CD8-positive, alpha-beta memory T cell (primary cell): ENCODE data around the gene SLC17A3. TPM values are rescaled to one million over a fixed set of nuclear protein-coding genes. Genes with fewer than 3 reads are reported as not detected.

Experiments used
- CTCF ChIA-PET: fragments of 350-600 bp; sonication (Branson Sonifier 250); formaldehyde crosslinking; loops from one replicate; lab custom pipeline; 2021; ENCODE audit warnings: antibody characterized with exemption; lab: Charles Lee
- POLR2A ChIA-PET: fragments of 350-600 bp; sonication (Branson Sonifier 250); formaldehyde crosslinking; loops from one replicate; lab custom pipeline; 2021; ENCODE audit warnings: antibody characterized with exemption; lab: Charles Lee
- DNase-seq, 5 donors: peaks; one replicate each; pipeline versions ENCODE4 v3.0.0 to v3.0.0-alpha.2; 2020 to 2022; ENCODE audit warnings: mixed read lengths in 1 of 5
- H3K27ac ChIP-seq: one replicate; pipeline ENCODE4 v1.7.0; 2013; ENCODE audit warnings: low read depth, mild to moderate bottlenecking, low read length, moderate library complexity
- H3K27me3 ChIP-seq: 2 replicates; pipeline ENCODE4 v1.7.0; 2013; ENCODE audit warnings: low read length, mild to moderate bottlenecking; ENCODE audit not compliant: insufficient read depth, poor library complexity, severe bottlenecking
- H3K36me3 ChIP-seq: 2 replicates; pipeline ENCODE4 v1.7.0; 2013; ENCODE audit warnings: mild to moderate bottlenecking, low read length, moderate library complexity; ENCODE audit not compliant: insufficient read depth
- H3K4me1 ChIP-seq: 2 replicates; pipeline ENCODE4 v1.7.0; 2013; ENCODE audit warnings: mild to moderate bottlenecking, low read length, moderate library complexity; ENCODE audit not compliant: insufficient read depth
- H3K4me3 ChIP-seq: 2 replicates; pipeline ENCODE4 v1.7.0; 2013; ENCODE audit warnings: mild to moderate bottlenecking, low read length
- H3K9me3 ChIP-seq: 2 replicates; pipeline ENCODE4 v1.7.0; 2013; ENCODE audit warnings: mild to moderate bottlenecking, low read length
- H3K27ac Mint-ChIP-seq, 8 donors: one replicate each; pipeline ENCODE4 v1.8.0; 2020 to 2021; ENCODE audit warnings: mixed read lengths in 8 of 8, mild to moderate bottlenecking in 6 of 8, inconsistent platforms in 3 of 8, moderate library complexity in 3 of 8
- H3K27me3 Mint-ChIP-seq, 2 donors: one replicate each; pipeline ENCODE4 v1.8.0; 2020 to 2021; ENCODE audit warnings: mixed read lengths in 2 of 2, mild to moderate bottlenecking in 1 of 2, moderate library complexity in 1 of 2
- H3K36me3 Mint-ChIP-seq, 3 donors: one replicate each; pipeline ENCODE4 v1.8.0; 2020 to 2021; ENCODE audit warnings: mixed read lengths in 3 of 3, inconsistent platforms in 1 of 3, mild to moderate bottlenecking in 1 of 3
- H3K4me1 Mint-ChIP-seq, 3 donors: one replicate each; pipeline ENCODE4 v1.8.0; 2020 to 2021; ENCODE audit warnings: mixed read lengths in 3 of 3, inconsistent platforms in 1 of 3, mild to moderate bottlenecking in 1 of 3
- H3K4me3 Mint-ChIP-seq, 7 donors: one replicate each; pipeline ENCODE4 v1.8.0; 2020 to 2021; ENCODE audit warnings: mixed read lengths in 7 of 7, mild to moderate bottlenecking in 6 of 7, moderate library complexity in 4 of 7, inconsistent platforms in 2 of 7
- H3K9me3 Mint-ChIP-seq, 5 donors: one replicate each; pipeline ENCODE4 v1.8.0; 2020 to 2022; ENCODE audit warnings: mixed read lengths in 5 of 5, mild to moderate bottlenecking in 3 of 5, moderate library complexity in 2 of 5, inconsistent platforms in 1 of 5
- polyA plus RNA-seq: library from polyadenylated mRNA; unstranded; fragments of 300-500 nt; fragmentation: Illumina TruSeq; gene quantifications from one replicate; pipeline ENCODE4 v1.2.3, GENCODE V29; 2021
- total RNA-seq, 2 experiments: library from RNA; stranded (reverse); gene quantifications; one replicate each; pipeline ENCODE4 v1.2.3, GENCODE V29; 2021

The SLC17A3 gene
- total and polyA plus RNA-seq, 3 experiments from 2014 or later, result not detected

GRCh38 chr6:25913741-25914140 is 39.7 kb upstream of the SLC17A3 start:
- CTCF ChIA-PET, result no interaction called here
- no peak overlapping the region for H3K4me3 Mint-ChIP-seq
- H3K4me1 ChIP-seq, result no peaks in the 10 kb centered on the region
- no peak overlapping the region for H3K27ac Mint-ChIP-seq
- H3K27me3 ChIP-seq, result no peaks in the 10 kb centered on the region
- H3K4me3 ChIP-seq, result no peak overlapping the region
- H3K36me3 ChIP-seq, result no peaks in the 10 kb centered on the region
- H3K4me1 Mint-ChIP-seq, result no peaks in the 10 kb centered on the region
- POLR2A ChIA-PET, result no interaction called here
- H3K27ac ChIP-seq, result no peak overlapping the region
- H3K36me3 Mint-ChIP-seq, result peaks cover 0 to 2% (median 0%) of the 10 kb centered on the region in 3 donors
- no peaks in the 10 kb centered on the region for H3K9me3 ChIP-seq
- no peak for DNase-seq
- H3K27me3 Mint-ChIP-seq, result peaks cover 6 to 21% of the 10 kb centered on the region in 2 donors
- no peaks in the 10 kb centered on the region for H3K9me3 Mint-ChIP-seq

GRCh38 chr6:25911351-25911750 is 37.3 kb upstream of the SLC17A3 start:
- no peak overlapping the region for H3K27ac Mint-ChIP-seq

DNA sequence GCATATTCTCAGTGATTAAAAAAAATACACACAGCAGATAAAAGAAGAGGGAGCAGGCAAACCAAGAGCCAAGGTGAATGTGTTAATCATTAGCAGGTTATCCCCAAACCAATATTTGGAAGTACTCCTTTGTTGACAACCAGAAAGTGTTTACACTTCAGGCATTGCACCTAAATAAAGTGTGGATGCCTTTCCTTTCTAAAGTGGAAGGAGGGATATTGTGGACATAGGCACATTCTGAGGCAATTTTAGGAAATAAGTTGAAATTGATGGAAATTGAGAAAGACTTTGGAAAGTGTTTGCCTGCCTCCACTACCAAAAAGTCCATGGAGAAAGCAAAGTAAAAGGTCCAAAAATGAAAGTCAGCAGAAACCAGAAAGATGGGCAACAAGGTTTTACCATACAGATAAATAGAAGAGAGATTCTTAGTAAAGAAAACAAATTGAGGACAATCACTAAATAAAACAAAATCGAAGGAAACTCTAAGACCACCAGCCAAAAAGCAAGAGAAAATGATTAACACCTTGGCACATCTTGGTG is 33.5 kb upstream of the SLC17A3 start:
- DNase-seq, result no peak
- no peaks in the 10 kb centered on the region for H3K36me3 ChIP-seq
- no peak overlapping the region for H3K27ac Mint-ChIP-seq
- POLR2A ChIA-PET, result no interaction called here
- H3K36me3 Mint-ChIP-seq, result no peaks in the 10 kb centered on the region
- CTCF ChIA-PET, result no interaction called here
- H3K9me3 Mint-ChIP-seq, result no peaks in the 10 kb centered on the region
- no peaks in the 10 kb centered on the region for H3K9me3 ChIP-seq
- no peak overlapping the region for H3K27ac ChIP-seq
- H3K4me3 Mint-ChIP-seq, result no peak overlapping the region
- H3K4me1 Mint-ChIP-seq, result no peaks in the 10 kb centered on the region
- no peaks in the 10 kb centered on the region for H3K4me1 ChIP-seq
- peaks cover 16 to 31% of the 10 kb centered on the region in 2 donors for H3K27me3 Mint-ChIP-seq
- no peaks in the 10 kb centered on the region for H3K27me3 ChIP-seq
- H3K4me3 ChIP-seq, result no peak overlapping the region

More at GRCh38 chr6:25911351-25911750, 37.3 kb upstream of the SLC17A3 start:
- no peaks in the 10 kb centered on the region for H3K4me1 Mint-ChIP-seq
- CTCF ChIA-PET, result interaction anchor here (1.6 kb wide), 1 partner anchor 10 kb away, joined by 6 read pairs; no protein-coding TSS in a partner anchor
- no peaks in the 10 kb centered on the region for H3K36me3 Mint-ChIP-seq
- POLR2A ChIA-PET, result no interaction called here
- Histone ChIP-seq H3K9me3 (no peaks in the 10 kb centered on the region), H3K27ac (no peak overlapping the region), H3K27me3 (no peaks in the 10 kb centered on the region), H3K4me3 (no peak overlapping the region), H3K4me1 (no peaks in the 10 kb centered on the region), H3K36me3 (no peaks in the 10 kb centered on the region)
- H3K4me3 Mint-ChIP-seq, result no peak overlapping the region
- H3K9me3 Mint-ChIP-seq, result no peaks in the 10 kb centered on the region
- no peak for DNase-seq
- peaks cover 8 to 24% of the 10 kb centered on the region in 2 donors for H3K27me3 Mint-ChIP-seq

DNA sequence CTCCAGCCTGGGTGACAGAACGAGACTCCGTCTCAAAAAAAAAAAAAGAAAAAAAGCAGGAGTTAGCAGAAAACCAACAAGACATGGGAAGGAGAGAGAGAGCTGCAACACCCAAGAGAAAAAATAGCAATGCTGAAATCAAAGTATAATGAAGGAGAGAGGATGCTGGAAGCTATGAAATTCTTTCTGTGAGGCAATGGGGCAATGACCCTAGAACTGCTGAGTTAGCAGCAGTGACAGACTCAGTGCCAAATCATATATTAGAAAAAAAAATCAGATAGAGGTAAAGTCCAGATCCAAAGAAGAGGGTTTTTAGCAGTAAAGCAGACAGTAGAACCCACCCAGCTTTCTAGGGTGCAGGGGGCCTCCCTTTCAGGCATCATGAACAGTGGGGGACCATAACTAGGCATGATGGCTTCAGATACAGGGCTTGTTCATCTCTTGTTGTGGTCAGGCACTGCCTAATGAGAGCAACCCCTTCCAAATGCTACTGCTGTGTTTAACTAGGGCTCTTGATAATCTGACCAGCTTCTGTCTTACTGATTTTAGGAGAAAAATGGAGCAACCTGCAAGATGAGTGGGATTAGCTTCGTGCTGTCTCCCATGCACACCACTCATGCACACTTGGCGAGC is 29.5 kb upstream of the SLC17A3 start:
- H3K27me3 Mint-ChIP-seq, result peaks cover 16 to 31% of the 10 kb centered on the region in 2 donors
- no peaks in the 10 kb centered on the region for H3K27me3 ChIP-seq
- H3K27ac Mint-ChIP-seq, result no peak overlapping the region
- DNase-seq, result no peak
- ChIA-PET POLR2A (no interaction called here), CTCF (no interaction called here)
- no peak overlapping the region for H3K4me3 Mint-ChIP-seq
- H3K27ac ChIP-seq, result no peak overlapping the region
- H3K4me1 Mint-ChIP-seq, result no peaks in the 10 kb centered on the region
- H3K36me3 ChIP-seq, result no peaks in the 10 kb centered on the region
- H3K36me3 Mint-ChIP-seq, result no peaks in the 10 kb centered on the region
- no peaks in the 10 kb centered on the region for H3K9me3 Mint-ChIP-seq
- H3K4me1 ChIP-seq, result no peaks in the 10 kb centered on the region
- no peaks in the 10 kb centered on the region for H3K9me3 ChIP-seq
- H3K4me3 ChIP-seq, result no peak overlapping the region

GRCh38 chr6:25902071-25902470 is 28.0 kb upstream of the SLC17A3 start:
- Mint-ChIP-seq H3K9me3 (no peaks in the 10 kb centered on the region), H3K36me3 (no peaks in the 10 kb centered on the region), H3K27me3 (peaks cover 14 to 26% of the 10 kb centered on the region in 2 donors), H3K4me3 (no peak overlapping the region), H3K27ac (no peak overlapping the region), H3K4me1 (no peaks in the 10 kb centered on the region)
- CTCF ChIA-PET, result interaction anchor here (2.2 kb wide), 1 partner anchor 9 kb away, joined by 6 read pairs; no protein-coding TSS in a partner anchor
- Histone ChIP-seq H3K27ac (no peak overlapping the region), H3K36me3 (no peaks in the 10 kb centered on the region), H3K27me3 (no peaks in the 10 kb centered on the region), H3K4me3 (no peak overlapping the region), H3K9me3 (no peaks in the 10 kb centered on the region), H3K4me1 (no peaks in the 10 kb centered on the region)
- POLR2A ChIA-PET, result no interaction called here
- no peak for DNase-seq

DNA sequence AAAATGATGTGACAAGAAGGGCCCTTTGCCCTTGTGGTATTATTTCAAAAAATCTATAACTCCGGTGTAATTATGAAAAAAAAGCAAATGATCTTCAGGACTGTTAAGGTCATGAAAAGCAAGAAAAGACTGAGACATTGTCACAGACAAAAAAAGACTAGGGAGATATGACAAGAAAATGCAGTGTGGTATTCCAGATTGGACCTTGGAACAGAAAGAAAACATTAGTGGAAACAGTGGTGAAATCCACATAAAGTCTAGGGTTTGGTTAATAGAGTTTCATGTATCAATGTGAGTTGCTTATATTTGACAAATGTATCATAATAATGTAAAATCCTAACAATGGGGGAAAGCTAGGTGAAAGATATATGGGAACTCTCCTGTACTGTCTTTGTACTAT is 26.8 kb upstream of the SLC17A3 start:
- H3K4me3 Mint-ChIP-seq, result no peak overlapping the region
- CTCF ChIA-PET, result interaction anchor here (2.2 kb wide), 1 partner anchor 10 kb away, joined by 6 read pairs; no protein-coding TSS in a partner anchor
- H3K4me1 ChIP-seq, result no peaks in the 10 kb centered on the region
- DNase-seq, result no peak
- no peak overlapping the region for H3K27ac Mint-ChIP-seq
- no peaks in the 10 kb centered on the region for H3K36me3 ChIP-seq
- POLR2A ChIA-PET, result no interaction called here
- H3K9me3 Mint-ChIP-seq, result no peaks in the 10 kb centered on the region
- H3K9me3 ChIP-seq, result no peaks in the 10 kb centered on the region
- no peak overlapping the region for H3K27ac ChIP-seq
- no peaks in the 10 kb centered on the region for H3K36me3 Mint-ChIP-seq
- H3K4me1 Mint-ChIP-seq, result no peaks in the 10 kb centered on the region
- H3K4me3 ChIP-seq, result no peak overlapping the region
- peaks cover 10 to 19% of the 10 kb centered on the region in 2 donors for H3K27me3 Mint-ChIP-seq
- no peaks in the 10 kb centered on the region for H3K27me3 ChIP-seq

DNA sequence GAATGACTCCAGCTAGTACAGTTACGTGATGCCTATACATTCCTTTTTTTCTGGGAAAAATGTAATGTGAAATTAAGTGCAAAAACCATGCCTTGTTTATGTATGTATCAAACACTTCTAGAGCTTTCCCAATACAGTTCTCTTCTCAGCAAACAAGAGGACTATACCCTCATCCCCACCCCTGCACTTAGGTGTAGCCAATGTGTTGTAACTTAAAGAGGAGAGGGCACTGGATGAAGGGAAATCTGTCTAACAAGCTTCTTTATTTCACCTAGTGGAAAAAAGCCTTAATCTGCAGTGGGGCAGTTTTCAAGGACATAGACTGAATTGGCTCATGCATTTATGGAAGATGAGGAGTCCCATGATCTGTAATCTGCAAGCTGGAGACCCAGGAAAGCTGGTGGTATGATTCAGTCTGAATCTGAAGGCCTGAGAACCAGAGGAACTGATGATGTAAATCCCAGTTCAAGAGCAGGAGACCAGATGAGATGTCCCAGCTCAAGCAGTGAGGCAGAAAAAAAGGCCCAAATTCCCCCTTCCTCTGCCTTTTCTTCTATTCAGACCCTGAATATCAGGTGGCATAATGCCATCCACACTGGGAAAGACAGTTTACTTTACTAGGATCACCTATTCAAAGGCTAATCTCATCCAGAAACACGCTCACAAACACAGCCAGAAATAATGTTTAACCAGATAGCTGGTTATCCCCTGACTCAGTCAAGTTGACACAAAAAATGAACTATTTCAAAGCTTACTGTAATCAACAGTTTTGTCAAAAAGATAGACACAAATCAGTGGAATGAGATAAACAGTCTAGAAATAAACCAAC is 25.8 kb upstream of the SLC17A3 start:
- peaks cover 5 to 12% of the 10 kb centered on the region in 2 donors for H3K27me3 Mint-ChIP-seq
- H3K36me3 ChIP-seq, result no peaks in the 10 kb centered on the region
- CTCF ChIA-PET, result interaction anchor here (1.2 to 2.2 kb wide), 3 partner anchors 11 to 93 kb away, joined by 3 to 6 read pairs (median 4); no protein-coding TSS in a partner anchor
- no peaks in the 10 kb centered on the region for H3K9me3 ChIP-seq
- no peaks in the 10 kb centered on the region for H3K27me3 ChIP-seq
- H3K36me3 Mint-ChIP-seq, result no peaks in the 10 kb centered on the region
- DNase-seq, result no peak
- H3K27ac ChIP-seq, result no peak overlapping the region
- no peak overlapping the region for H3K27ac Mint-ChIP-seq
- H3K4me3 Mint-ChIP-seq, result no peak overlapping the region
- H3K4me1 Mint-ChIP-seq, result no peaks in the 10 kb centered on the region
- H3K9me3 Mint-ChIP-seq, result no peaks in the 10 kb centered on the region
- POLR2A ChIA-PET, result no interaction called here
- H3K4me1 ChIP-seq, result no peaks in the 10 kb centered on the region
- H3K4me3 ChIP-seq, result no peak overlapping the region

- ChIA-PET POLR2A (no interaction called here), CTCF (interaction anchor here (2.1 kb wide), 1 partner anchor 94 kb away, joined by 4 read pairs; no protein-coding TSS in a partner anchor)
- H3K27ac Mint-ChIP-seq, result no peak overlapping the region
- Histone ChIP-seq H3K4me3 (no peak overlapping the region), H3K9me3 (no peaks in the 10 kb centered on the region), H3K4me1 (no peaks in the 10 kb centered on the region), H3K27me3 (no peaks in the 10 kb centered on the region), H3K36me3 (no peaks in the 10 kb centered on the region), H3K27ac (no peak overlapping the region)
- no peak overlapping the region for H3K4me3 Mint-ChIP-seq
- no peaks in the 10 kb centered on the region for H3K36me3 Mint-ChIP-seq
- no peak for DNase-seq
- H3K4me1 Mint-ChIP-seq, result no peaks in the 10 kb centered on the region
- H3K9me3 Mint-ChIP-seq, result no peaks in the 10 kb centered on the region
- peaks cover 5 to 7% of the 10 kb centered on the region in 2 donors for H3K27me3 Mint-ChIP-seq
Observed at GRCh38 chr6:25899123-25899522, 25.1 kb upstream of the SLC17A3 start.
